IPS DF 4.7 (cell line): ENCODE measurements around the gene FBXO10.
"Not testable (repeated sequence)": the region's sequence is repeated elsewhere in the genome, so short reads cannot be mapped to it uniquely, and the experiment has no call there.

ENCODE experiments used
- DNase-seq: peaks from one replicate; pipeline ENCODE4 v3.0.0-alpha.2; 2013; ENCODE audit warnings: low spot score; ENCODE audit errors: extremely low read depth

Gene FBXO10

DNA sequence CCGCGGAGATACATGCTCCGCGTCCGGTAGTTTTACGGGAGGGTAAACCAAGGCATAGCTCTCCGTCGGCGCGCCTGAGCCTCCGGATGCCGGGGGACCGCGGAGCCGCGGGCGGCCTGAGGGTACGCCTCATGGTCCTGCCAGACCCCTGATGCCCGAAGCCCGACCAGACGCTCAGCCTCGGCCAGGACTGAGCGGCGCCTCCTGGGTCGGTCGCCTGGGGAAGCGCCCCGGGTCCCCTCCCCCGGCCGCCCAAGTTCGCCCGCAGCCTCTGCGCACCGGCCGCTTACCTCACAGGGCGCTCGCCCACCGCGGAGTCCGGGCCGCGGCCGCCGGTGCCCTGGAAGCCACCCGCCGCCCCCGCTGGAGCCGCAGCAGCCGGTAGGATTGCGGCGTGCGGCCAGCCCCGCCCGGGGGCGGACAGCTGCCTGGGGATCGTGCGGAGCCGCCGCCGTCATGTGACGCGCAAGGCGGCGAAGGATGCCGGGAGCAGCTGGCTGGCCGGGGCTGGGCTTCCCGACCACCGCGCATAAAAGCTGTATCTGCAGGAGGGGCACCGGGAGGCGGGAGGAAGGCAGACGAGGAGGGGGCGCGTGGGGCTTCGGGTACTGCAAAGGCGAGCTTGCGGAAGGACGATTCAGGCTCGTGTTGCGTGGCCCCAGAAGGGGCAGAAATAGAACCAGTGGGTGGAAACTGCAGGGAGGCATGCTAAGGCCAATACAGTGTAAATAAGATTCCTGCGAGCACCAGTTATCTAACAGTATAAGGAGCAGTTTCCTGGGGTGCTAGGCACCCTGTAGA, at the start of gene FBXO10:
FBXO10 (minus strand) TSS at position 460 of the 801 bp plus-strand sequence. CDS start 34,612 bp downstream, outside the sequence.
- no peak for DNase-seq

GRCh38 chr9:37625758-37626147, 49.6 kb upstream of the FBXO10 start:
- no peak for DNase-seq

DNA sequence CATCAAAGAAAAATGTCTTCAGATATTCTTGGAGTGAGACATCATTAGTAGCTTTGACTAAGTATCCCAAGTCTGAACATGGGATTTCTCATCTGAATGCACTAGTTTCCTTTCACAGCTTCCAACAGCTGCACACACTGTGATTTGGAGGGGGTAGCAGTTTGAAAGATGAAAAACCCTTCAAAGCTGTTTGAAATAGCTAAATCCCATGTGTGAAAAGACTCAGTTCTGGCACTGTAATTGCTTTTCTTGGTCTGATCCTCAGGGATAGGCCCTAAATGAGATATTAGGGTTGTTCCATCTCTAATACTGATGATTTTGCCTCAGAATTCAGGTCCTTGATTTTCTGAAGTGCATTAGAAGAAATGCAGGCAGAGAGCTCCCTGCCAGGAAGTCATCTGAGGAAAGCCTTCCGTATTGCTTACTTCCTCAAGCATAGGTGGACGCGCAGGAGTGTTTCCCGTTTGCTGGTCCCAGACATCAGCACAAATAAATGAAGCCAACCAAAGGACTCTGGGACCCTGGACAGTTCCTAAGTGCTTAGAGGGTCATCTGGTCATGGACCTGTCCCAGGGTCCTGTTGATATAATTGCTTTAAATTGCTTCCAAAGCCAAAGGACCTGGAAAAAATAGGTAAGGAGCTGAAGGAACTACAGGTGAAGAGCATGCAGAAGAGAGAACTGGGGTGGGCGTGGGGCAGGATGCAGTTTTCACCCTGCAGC, 49.0 kb upstream of the FBXO10 start:
- no peak for DNase-seq

DNA sequence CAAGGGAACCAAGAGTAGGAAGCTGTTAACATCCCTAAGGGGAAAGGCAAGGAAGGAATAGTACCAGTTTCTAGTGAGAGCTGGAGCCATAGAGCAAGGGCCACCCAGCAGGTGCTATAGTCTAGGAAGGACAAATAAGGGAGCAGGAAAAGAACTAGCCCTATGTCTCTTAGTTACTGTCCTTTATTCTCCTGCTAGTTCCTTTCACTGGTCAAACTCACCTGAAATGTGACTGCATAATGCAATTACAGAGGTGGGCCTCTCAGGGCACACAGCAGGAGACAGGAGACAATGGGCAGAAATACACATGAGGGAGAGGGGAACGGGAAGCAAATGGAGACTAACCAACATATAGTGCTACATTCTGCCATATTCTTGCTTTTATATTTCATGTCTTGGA, 47.9 kb upstream of the FBXO10 start:
- DNase-seq, result no peak

DNA sequence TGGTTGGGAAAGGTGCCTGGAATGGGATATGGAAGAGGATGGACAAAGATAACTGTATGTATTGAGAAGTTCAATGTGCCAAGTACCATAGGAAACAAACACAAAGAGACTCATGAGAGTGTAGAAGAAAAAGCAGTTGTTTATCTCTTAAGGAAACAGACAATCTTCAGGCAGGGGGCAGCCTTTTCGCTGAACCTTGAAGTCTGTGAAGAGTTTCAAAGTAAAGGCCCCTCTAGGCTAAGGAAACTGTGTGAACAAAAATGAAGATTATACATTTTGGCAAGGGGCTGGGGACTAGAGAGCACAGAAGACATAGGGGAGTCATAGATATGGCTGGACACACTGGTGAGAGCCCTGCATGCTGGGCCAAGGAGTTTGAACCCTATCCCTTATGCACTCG, 47.1 kb upstream of the FBXO10 start:
- DNase-seq, result no peak

- DNase-seq, result no peak
Observed at GRCh38 chr9:37622462-37622861, 46.3 kb upstream of the FBXO10 start.

GRCh38 chr9:37621273-37622121, 45.3 kb upstream of the FBXO10 start:
- no peak for DNase-seq

DNA sequence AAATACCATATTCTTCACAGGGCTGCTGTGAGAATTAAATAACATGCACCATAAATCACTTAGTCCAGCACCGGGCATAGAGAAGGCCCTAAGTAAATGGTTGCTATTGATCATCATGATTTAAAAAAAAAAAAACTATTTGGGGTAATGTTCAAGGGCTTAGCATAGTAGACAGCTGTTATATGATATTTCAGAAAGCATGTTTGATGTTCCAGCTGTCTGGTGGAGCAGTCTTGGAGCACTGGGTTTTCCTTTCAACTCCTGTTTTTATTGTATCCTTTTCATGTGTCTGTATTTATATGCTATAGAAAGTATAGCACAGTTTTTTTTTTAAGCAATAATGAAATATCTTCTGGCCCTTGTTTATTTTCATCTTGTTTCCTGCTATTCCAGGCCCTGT, 44.2 kb upstream of the FBXO10 start:
- no peak for DNase-seq

GRCh38 chr9:37619806-37620205, 43.6 kb upstream of the FBXO10 start:
- no peak for DNase-seq

DNA sequence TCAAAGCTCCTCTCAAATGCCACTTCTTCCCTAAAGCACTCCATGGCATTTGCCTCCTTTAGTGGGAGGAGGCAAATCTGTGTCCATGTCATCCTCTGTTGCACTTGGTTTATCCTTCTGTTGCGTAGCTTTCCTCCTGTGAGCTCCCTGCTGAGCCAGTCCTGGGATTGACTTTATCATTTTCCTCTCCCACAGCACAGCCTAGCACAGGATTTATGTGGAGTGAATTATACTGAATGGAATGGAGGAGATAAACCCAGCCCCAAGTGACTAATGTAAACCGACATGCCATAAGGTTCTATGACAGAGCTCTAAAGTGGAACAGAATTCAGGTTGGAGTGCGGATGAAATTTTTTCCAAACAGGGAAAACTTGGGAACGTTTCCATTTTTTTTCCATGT, 42.6 kb upstream of the FBXO10 start:
- DNase-seq, result no peak

DNA sequence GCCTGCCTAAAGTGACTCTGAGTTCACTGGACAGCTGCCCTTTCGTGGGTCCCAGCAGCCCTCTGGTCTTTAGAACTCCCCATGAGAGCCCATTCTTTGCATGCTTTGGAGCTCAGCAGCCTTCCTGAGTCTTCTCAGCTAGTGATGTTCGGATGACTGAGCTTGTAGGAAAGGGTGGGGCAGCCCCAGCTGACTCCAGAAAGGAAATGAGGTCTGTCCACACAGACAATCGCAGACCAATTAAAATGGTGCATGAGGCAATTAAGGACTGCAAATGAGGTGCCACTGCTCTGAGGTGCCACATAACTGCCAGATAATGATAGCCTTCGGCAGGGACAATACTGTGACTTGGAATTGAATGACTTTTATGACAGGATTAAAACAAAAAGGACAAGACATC, 41.7 kb upstream of the FBXO10 start:
- DNase-seq, result no peak

DNA sequence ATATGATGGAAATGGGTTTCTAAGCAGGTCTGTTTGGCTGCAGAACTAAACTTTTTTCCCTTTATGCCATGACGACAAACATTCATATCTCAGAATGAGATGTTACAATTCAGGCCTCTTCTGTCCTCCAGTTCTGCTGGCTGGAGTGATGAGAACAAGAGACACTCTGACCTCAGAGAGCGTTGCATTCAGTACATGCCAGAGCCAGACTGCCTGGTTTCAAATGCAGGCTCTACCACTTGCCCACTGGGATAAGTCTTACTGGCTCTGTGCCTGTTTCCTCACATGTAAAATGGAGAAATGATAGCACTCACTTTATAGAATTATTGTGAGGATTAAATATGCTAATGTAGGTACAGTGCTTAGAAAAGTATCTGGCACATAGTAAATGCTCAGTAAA, 41.0 kb upstream of the FBXO10 start:
- DNase-seq, result no peak

DNA sequence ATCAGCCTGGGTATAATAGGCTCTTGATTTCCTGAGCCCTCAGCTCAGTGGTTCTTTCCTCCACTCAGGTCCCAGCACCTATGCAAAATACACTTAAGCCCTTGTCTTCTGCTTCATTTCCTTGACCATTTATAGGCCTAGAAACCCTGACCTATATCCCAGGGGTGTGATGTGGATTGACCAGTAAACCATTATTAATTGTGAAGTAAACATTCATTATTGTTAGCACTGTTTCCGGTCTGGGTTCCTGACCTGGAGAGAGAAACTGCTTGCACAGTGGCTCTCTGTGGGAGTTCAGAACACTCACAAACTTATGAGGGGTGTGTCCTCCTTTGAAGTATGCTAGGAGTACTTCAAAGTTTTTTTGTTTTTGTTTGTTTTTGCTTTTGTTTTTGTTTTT, 35.8 kb upstream of the FBXO10 start:
- DNase-seq, result no peak

DNA sequence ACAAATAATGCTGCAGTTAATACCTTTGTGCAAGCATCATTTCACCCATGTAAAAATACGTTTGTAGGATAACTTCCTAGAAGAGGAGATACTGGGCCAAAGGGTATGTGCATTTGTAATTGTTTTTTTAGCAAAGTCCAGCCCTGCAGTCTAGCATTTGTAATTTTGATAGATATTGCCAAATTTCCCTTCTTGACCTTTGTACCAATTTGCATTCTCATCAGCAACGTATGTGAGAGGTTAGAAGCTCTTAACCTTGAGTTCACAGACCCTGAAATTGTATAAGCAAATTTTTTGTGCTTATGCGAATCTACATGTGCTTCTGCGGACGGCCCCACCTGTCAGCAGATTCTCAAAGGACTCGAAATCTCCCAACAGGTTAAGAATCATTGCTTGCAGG, 34.8 kb upstream of the FBXO10 start:
- DNase-seq, result no peak

DNA sequence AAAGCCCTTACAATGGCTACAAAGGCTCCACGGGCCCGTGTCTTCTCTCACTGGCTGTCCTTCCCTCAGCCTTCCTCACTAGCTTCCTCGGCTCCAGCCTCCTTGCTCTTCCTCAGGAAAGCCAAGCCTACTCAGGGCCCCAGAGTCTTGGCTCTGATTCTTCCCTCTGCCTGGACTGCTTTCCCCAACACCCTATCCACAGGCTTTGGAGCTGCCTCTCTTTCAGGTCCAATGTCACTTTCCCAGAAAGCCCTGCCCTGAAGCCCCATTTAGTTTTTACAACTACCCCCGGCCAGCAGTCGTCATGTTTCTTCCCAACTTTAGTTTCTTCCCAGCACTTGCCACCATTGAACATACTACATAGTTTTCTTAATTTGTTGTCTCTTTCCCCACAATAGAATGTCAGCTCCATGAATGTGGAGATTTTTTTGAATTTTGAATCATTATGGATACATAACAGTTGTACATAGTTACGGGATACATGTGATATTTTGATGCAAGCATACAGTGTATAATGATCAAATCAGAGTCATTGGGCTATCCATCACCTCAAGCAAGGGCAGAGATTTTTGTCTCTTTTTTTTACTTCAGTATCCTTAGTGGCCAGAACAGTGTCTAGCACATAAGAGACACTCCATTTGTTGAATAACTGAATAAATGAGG, 33.7 kb upstream of the FBXO10 start:
- no peak for DNase-seq

GRCh38 chr9:37608250-37608649, 32.1 kb upstream of the FBXO10 start:
- no peak for DNase-seq

GRCh38 chr9:37604296-37604695, 28.1 kb upstream of the FBXO10 start:
- DNase-seq, result no peak

DNA sequence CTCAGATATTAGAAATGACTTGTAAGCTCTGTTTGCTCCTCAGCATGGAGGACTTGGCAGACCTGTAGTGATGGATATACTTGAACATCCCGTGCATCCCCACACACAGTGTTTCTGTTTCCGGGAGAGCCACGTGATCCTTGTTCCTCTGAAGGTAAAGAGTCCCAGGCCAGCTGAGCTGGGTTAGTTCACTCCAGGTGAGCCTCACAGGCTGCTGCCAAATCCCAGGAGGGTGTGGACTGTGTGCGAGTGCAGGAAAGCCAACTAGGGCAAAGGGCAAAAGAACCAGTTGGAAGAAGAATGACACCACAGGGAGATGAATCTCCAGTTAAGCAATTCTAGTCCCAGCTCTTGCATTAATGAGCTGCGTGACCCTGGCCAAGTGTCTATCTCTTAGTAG, 26.6 kb upstream of the FBXO10 start:
- DNase-seq, result no peak

GRCh38 chr9:37602061-37602460, 25.9 kb upstream of the FBXO10 start:
- DNase-seq, result not testable (repeated sequence)

GRCh38 chr9:37596504-37596903, 20.3 kb upstream of the FBXO10 start:
- no peak for DNase-seq

DNA sequence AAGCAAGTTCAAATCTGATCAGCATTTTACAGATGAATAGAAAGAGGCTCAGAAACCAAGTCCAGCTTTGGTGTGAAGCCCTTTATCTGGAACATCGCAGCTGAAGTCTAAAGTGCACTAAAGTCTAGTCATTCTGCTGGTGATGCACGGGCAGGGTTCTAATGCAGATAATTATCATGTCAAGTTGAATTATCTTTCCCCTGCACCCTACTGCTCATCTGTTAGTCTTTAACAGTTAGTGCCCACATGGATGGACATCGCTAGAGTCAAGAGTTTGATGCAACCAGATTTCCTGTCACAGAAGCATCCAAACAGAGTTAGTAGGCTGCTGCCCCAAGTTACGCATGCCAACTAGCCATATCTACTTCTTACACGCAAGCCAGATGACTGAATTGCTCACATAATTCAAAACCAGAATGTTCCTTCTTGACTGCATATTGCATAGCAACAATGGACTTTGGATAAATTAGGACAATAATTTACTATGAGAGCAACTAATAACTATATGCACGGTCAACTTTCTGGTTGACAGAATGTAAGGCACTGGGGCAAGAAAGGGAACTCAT, 17.8 kb upstream of the FBXO10 start:
- no peak for DNase-seq
